K562 (cell line): ENCODE results near the gene LRGUK. TPM values are rescaled to one million over a fixed set of nuclear protein-coding genes. Genes with fewer than 3 reads are reported as not detected.
A peak's percentile ranks its signal among the peaks of the same experiment; 100 is the strongest.

ENCODE experiments used
- ATAC-seq: fragments of 200-7000 bp; cut with Tn5 transposase; 3 replicates; pipeline ENCODE4 v1.9.1; 2020; ENCODE audit warnings: moderate library complexity
- BruUV-seq: library from RNA; stranded (reverse); fragments of 400-500 nt; replicated peaks from 2 replicates; lab custom pipeline; 2021; lab: Mats Ljungman, UMichigan
- CTCF ChIA-PET: fragments of 300-600 bp; formaldehyde crosslinking; extraction: SDS; loops from one replicate; lab custom pipeline; 2021; ENCODE audit warnings: low intra/inter-chr PET ratio; lab: Yijun Ruan, JAX
- POLR2A ChIA-PET: fragments of 300-600, 350-650 bp; sonication (Branson Sonifier 250); formaldehyde crosslinking; extraction: SDS; loops from one replicate; lab custom pipeline; 2021; ENCODE audit warnings: antibody characterized with exemption, inconsistent platforms; lab: Yijun Ruan, JAX
- DNase-seq, 4 experiments: peaks; one replicate each; pipeline versions ENCODE4 v3.0.0 to v3.0.0-alpha.2; 2011 to 2018; ENCODE audit warnings: low spot score in 3 of 4, mixed read lengths in 3 of 4; ENCODE audit errors: extremely low read depth in 1 of 4
- FAIRE-seq: peaks from 2 replicates; lab custom pipeline; 2011; peaks lifted over from hg19 to GRCh38; lab: Jason Lieb, UNC
- H2AFZ ChIP-seq: 2 replicates; pipeline ENCODE4 v1.6.0; 2011; ENCODE audit warnings: low read depth, low read length, control low read depth, inconsistent platforms
- H3K27ac ChIP-seq: fragments of 200-600 bp; 3 replicates; pipeline ENCODE4 v1.8.0; 2011; ENCODE audit warnings: low read depth, mild to moderate bottlenecking, control low read depth, inconsistent platforms, low read length, moderate library complexity, mixed read lengths; ENCODE audit errors: extremely low read depth
- H3K27me3 ChIP-seq, 2 experiments: fragments of 300-600 bp in 1 of 2; 2 replicates in 1 of 2; 3 replicates in 1 of 2; pipeline versions ENCODE4 v1.6.0 to v1.8.0; 2011; ENCODE audit warnings: inconsistent platforms in 2 of 2, low read length in 2 of 2, mild to moderate bottlenecking in 1 of 2, mixed read lengths in 1 of 2, moderate library complexity in 1 of 2; ENCODE audit not compliant: control insufficient read depth in 2 of 2, insufficient read depth in 2 of 2
- H3K36me3 ChIP-seq: fragments of 300-600 bp; 3 replicates; pipeline ENCODE4 v1.8.0; 2011; ENCODE audit warnings: mild to moderate bottlenecking, low read length, inconsistent platforms; ENCODE audit not compliant: control insufficient read depth, insufficient read depth
- H3K4me1 ChIP-seq, 2 experiments: fragments of 200-600 bp in 1 of 2; replicated peaks in 1 of 2; 2 replicates in 1 of 2; 3 replicates in 1 of 2; pipeline versions ENCODE4 v1.5.1 to v1.8.0; 2011; ENCODE audit warnings: inconsistent platforms in 2 of 2, low read length in 2 of 2, mild to moderate bottlenecking in 1 of 2, mixed read lengths in 1 of 2, moderate library complexity in 1 of 2; ENCODE audit not compliant: control insufficient read depth in 2 of 2, insufficient read depth in 2 of 2
- H3K4me2 ChIP-seq: 2 replicates; pipeline ENCODE4 v1.6.1; 2011; ENCODE audit warnings: low read length, control low read depth, inconsistent platforms, mixed read lengths; ENCODE audit not compliant: insufficient read depth
- H3K4me3 ChIP-seq: fragments of 200-600 bp; sonication (generic), shearing (Covaris generic); 2 replicates; pipeline ENCODE4 v1.5.1; 2016; ENCODE audit warnings: control low read depth, inconsistent platforms
- H3K79me2 ChIP-seq: fragments of 200-600 bp; 3 replicates; pipeline ENCODE4 v1.8.0; 2011; ENCODE audit warnings: low read length, inconsistent platforms; ENCODE audit not compliant: control insufficient read depth, insufficient read depth
- H3K9ac ChIP-seq, 2 experiments: 2 replicates each; pipeline versions ENCODE4 v1.6.0 to v1.6.1; 2011; ENCODE audit warnings: low read depth in 2 of 2, low read length in 2 of 2, control low read depth in 1 of 2, inconsistent platforms in 1 of 2, mild to moderate bottlenecking in 1 of 2, mixed read lengths in 1 of 2; ENCODE audit not compliant: insufficient read depth in 1 of 2
- H3K9me1 ChIP-seq: one replicate; pipeline ENCODE4 v1.6.0; 2011; ENCODE audit warnings: inconsistent platforms, mild to moderate bottlenecking, low read length, moderate library complexity; ENCODE audit not compliant: control insufficient read depth, insufficient read depth
- H3K9me3 ChIP-seq: replicated peaks from 2 replicates; pipeline ENCODE4 v1.5.1; 2011; ENCODE audit warnings: low read depth, low read length, inconsistent platforms; ENCODE audit not compliant: control insufficient read depth, insufficient read depth
- H4K20me1 ChIP-seq: replicated peaks from 2 replicates; pipeline ENCODE4 v1.6.1; 2011; ENCODE audit warnings: low read length, inconsistent platforms, mixed read lengths; ENCODE audit not compliant: control insufficient read depth, insufficient read depth
- CC2D1A ChIP-seq: fragments of 450-650 bp; IDR thresholded peaks from 2 replicates; pipeline ENCODE4 v1.6.1; 2017; ENCODE audit warnings: mild to moderate bottlenecking
- CHD1 ChIP-seq: fragments of 200-600 bp; sonication (generic); IDR thresholded peaks from one replicate; pipeline ENCODE4 v1.6.1; 2012; ENCODE audit warnings: mild to moderate bottlenecking, moderate library complexity, low read length, inconsistent platforms
- COPS2 ChIP-seq: fragments of 450-650 bp; conservative IDR thresholded peaks from 2 replicates; pipeline ENCODE4 v1.6.1; 2016; ENCODE audit warnings: mild to moderate bottlenecking, moderate library complexity
- CXXC5 ChIP-seq: fragments of 250-450 bp; sonication (Bioruptor Pico); IDR thresholded peaks from 2 replicates; pipeline ENCODE4 v1.8.0; 2022; ENCODE audit warnings: inconsistent platforms, mild to moderate bottlenecking, moderate library complexity
- EGR1 ChIP-seq: fragments of 450-650 bp; conservative IDR thresholded peaks from 2 replicates; pipeline ENCODE4 v1.6.1; 2017; ENCODE audit warnings: mild to moderate bottlenecking
- ELF2 ChIP-seq: fragments of 250-450 bp; sonication (Bioruptor Pico); IDR thresholded peaks from 2 replicates; pipeline ENCODE4 v1.5.0; 2021; ENCODE audit warnings: mild to moderate bottlenecking
- FOXJ3 ChIP-seq: sonication (generic); formaldehyde crosslinking; IDR thresholded peaks from 2 replicates; pipeline ENCODE4 v1.4.0; 2020; ENCODE audit warnings: mild to moderate bottlenecking, missing genetic modification reagents
- MAFK ChIP-seq: IDR thresholded peaks from 2 replicates; pipeline ENCODE4 v1.6.1; 2011; ENCODE audit warnings: low read length, improper control_type of control experiment
- NCOA4 ChIP-seq: fragments of 450-650 bp; IDR thresholded peaks from 2 replicates; pipeline ENCODE4 v1.6.1; 2018; ENCODE audit warnings: mild to moderate bottlenecking; ENCODE audit not compliant: partially characterized antibody
- NFRKB ChIP-seq: fragments of 450-650 bp; IDR thresholded peaks from 2 replicates; pipeline ENCODE4 v1.6.1; 2016; ENCODE audit warnings: low read depth
- PML ChIP-seq: IDR thresholded peaks from 2 replicates; pipeline ENCODE4 v1.6.1; 2012; ENCODE audit warnings: low read length, inconsistent platforms
- SMAD2 ChIP-seq: fragments of 150-350 bp; IDR thresholded peaks from 2 replicates; pipeline ENCODE4 v1.6.1; 2014; ENCODE audit warnings: low read depth, mild to moderate bottlenecking, low read length
- TAF1 ChIP-seq: IDR thresholded peaks from 2 replicates; pipeline ENCODE4 v1.6.1; 2011; ENCODE audit warnings: mild to moderate bottlenecking, low read length, moderate library complexity; ENCODE audit not compliant: insufficient read depth, control insufficient read depth, severe bottlenecking; ENCODE audit errors: extremely low read depth
- THRAP3 ChIP-seq: fragments of 450-650 bp; IDR thresholded peaks from 2 replicates; pipeline ENCODE4 v1.6.1; 2016; ENCODE audit warnings: mild to moderate bottlenecking, inconsistent platforms, borderline replicate concordance
- TRIM24 ChIP-seq, 2 experiments: fragments of 450-650 bp; IDR thresholded peaks; 2 replicates each; pipeline ENCODE4 v1.6.1; 2016
- ZNF445 ChIP-seq: fragments of 250-450 bp; sonication (Bioruptor Pico); IDR thresholded peaks from 2 replicates; pipeline ENCODE4 v1.4.0; 2020; ENCODE audit warnings: low read depth, mild to moderate bottlenecking, moderate library complexity
- WGBS: fragments of 100-300 bp; shearing (Covaris generic); methylation state at CpG from one replicate; pipeline ENCODE4 v1.1.6; 2016; ENCODE audit warnings: low coverage, mixed read lengths; ENCODE audit not compliant: insufficient coverage; ENCODE audit errors: missing lambda C conversion rate; 5-methylcytosine and 5-hydroxymethylcytosine counted together
- in situ Hi-C: fragments of 300-500 bp; cut with MboI; formaldehyde crosslinking; loops from 4 replicates; pipeline ENCODE4 v1.15.0; 2018; ENCODE audit warnings: inconsistent platforms, mixed read lengths
- intact Hi-C: fragments of 100-400 bp; cut with micrococcal nuclease; formaldehyde crosslinking; loops from 2 replicates; pipeline ENCODE4 v1.14.2; 2022
- polyA plus RNA-seq, 8 experiments: library from polyadenylated mRNA; depleted of rRNA in 4 of 8; stranded (reverse) in 5 of 8; unstranded in 3 of 8; fragments of >200 nt; fragmentation: Nextera tagmentation in 2 of 8; fragmentation: Illumina TruSeq in 1 of 8; extraction: Ambion mirVana in 2 of 8; extraction: Trizol in 1 of 8; gene quantifications; 2 replicates each; pipeline versions ENCODE4 v1.2.1 to v1.2.3, GENCODE V29; 2011 to 2014; ENCODE audit warnings: inconsistent platforms in 1 of 8, missing spikeins in 1 of 8
- total RNA-seq, 7 experiments: library from RNA; depleted of rRNA in 6 of 7; stranded (reverse); fragments of >200 nt in 6 of 7; fragmentation: Illumina TruSeq in 2 of 7; extraction: Trizol in 2 of 7; gene quantifications; 2 replicates each; pipeline versions ENCODE4 v1.2.1 to v1.2.3, GENCODE V29; 2011 to 2021; ENCODE audit warnings: low replicate concordance in 1 of 7
- TF ChIP-seq, protein P1 (sequence below): fragments of 250-450 bp; sonication (Bioruptor Pico); IDR thresholded peaks from 2 replicates; pipeline ENCODE4 v1.8.0; 2021; ENCODE audit warnings: mild to moderate bottlenecking, moderate library complexity
- TF ChIP-seq, protein P2 (sequence below): fragments of 450-650 bp; formaldehyde crosslinking; IDR thresholded peaks from 2 replicates; pipeline ENCODE4 v1.4.0; 2020; ENCODE audit warnings: mild to moderate bottlenecking
- TF ChIP-seq, protein P3 (sequence below): fragments of 250-450 bp; sonication (Bioruptor Pico); IDR thresholded peaks from 2 replicates; pipeline ENCODE4 v1.9.0; 2021; ENCODE audit warnings: mild to moderate bottlenecking, inconsistent platforms
- TF ChIP-seq, protein P4 (sequence below): fragments of 250-450 bp; sonication (Bioruptor Pico); IDR thresholded peaks from 2 replicates; pipeline ENCODE4 v1.8.0; 2022; ENCODE audit warnings: inconsistent platforms, mild to moderate bottlenecking, moderate library complexity, borderline replicate concordance

LRGUK gene
- total and polyA plus RNA-seq, 9 of the 15 experiments (the other 6 are each of a cell fraction or from before 2014, with no cell fraction given), result 0.04 to 0.33 (median 0.18) TPM

DNA sequence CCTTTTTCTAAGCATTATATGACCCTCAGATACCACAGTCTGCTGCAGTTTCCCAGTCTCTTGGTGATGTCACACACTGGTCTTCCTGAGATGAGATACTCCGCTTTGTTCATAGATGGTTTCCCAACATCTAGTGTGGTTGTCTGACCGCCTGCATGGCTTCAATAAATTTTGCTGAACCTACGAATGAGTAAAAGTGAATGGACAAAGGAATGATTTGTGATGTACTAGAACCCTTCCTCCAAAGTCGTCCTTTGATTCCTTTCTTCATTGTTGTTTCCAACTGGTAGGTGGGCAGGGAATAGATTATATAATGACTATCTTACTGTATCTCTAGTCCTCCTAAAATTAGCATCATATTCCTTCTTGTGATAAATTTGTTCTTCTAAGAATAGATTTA, 107.1 kb downstream of the LRGUK start:
- Histone ChIP-seq H3K9me3 (no peaks in the 10 kb centered on the region), H3K9ac (no peak overlapping the region), H3K27ac (no peak overlapping the region), H4K20me1 (no peaks in the 10 kb centered on the region), H3K79me2 (no peaks in the 10 kb centered on the region), H3K4me1 (no peaks in the 10 kb centered on the region), H2AFZ (0 out of 2 replicates have a peak overlapping the region, but pooled peaks have one; percentile 27), H3K9me1 (no peaks in the 10 kb centered on the region), H3K27me3 (no peaks in the 10 kb centered on the region), H3K4me3 (no peak overlapping the region), H3K36me3 (no peaks in the 10 kb centered on the region)
- intact Hi-C loops, result no loop called here
- 8% methylated on average over 4 of the region's 4 CpGs for WGBS
- DNase-seq (no peak), ATAC-seq (no peak)
- no TSS peak for BruUV-seq
- CTCF ChIA-PET, result no interaction called here
- POLR2A ChIA-PET, result no interaction called here
- in situ Hi-C loops, result no loop called here
- TF ChIP-seq, protein P1, sequence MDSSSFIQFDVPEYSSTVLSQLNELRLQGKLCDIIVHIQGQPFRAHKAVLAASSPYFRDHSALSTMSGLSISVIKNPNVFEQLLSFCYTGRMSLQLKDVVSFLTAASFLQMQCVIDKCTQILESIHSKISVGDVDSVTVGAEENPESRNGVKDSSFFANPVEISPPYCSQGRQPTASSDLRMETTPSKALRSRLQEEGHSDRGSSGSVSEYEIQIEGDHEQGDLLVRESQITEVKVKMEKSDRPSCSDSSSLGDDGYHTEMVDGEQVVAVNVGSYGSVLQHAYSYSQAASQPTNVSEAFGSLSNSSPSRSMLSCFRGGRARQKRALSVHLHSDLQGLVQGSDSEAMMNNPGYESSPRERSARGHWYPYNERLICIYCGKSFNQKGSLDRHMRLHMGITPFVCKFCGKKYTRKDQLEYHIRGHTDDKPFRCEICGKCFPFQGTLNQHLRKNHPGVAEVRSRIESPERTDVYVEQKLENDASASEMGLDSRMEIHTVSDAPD, result no peak
- TF ChIP-seq EGR1 (no peak), CHD1 (no peak), SMAD2 (no peak), NFRKB (no peak), CC2D1A (no peak), FOXJ3 (CRISPR knock-in tag) (no peak), ZNF445 (CRISPR knock-in tag) (no peak), NCOA4 (no peak), TAF1 (no peak), PML (no peak), CXXC5 (CRISPR knock-in tag) (no peak), COPS2 (no peak), THRAP3 (no peak), MAFK (no peak), TRIM24 (IDR thresholded peaks at IDR 0.05) (no peak), ELF2 (CRISPR knock-in tag) (no peak)
- TF ChIP-seq, protein P2, sequence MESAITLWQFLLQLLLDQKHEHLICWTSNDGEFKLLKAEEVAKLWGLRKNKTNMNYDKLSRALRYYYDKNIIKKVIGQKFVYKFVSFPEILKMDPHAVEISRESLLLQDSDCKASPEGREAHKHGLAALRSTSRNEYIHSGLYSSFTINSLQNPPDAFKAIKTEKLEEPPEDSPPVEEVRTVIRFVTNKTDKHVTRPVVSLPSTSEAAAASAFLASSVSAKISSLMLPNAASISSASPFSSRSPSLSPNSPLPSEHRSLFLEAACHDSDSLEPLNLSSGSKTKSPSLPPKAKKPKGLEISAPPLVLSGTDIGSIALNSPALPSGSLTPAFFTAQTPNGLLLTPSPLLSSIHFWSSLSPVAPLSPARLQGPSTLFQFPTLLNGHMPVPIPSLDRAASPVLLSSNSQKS (CRISPR knock-in tag), result no peak
- TF ChIP-seq, protein P3, sequence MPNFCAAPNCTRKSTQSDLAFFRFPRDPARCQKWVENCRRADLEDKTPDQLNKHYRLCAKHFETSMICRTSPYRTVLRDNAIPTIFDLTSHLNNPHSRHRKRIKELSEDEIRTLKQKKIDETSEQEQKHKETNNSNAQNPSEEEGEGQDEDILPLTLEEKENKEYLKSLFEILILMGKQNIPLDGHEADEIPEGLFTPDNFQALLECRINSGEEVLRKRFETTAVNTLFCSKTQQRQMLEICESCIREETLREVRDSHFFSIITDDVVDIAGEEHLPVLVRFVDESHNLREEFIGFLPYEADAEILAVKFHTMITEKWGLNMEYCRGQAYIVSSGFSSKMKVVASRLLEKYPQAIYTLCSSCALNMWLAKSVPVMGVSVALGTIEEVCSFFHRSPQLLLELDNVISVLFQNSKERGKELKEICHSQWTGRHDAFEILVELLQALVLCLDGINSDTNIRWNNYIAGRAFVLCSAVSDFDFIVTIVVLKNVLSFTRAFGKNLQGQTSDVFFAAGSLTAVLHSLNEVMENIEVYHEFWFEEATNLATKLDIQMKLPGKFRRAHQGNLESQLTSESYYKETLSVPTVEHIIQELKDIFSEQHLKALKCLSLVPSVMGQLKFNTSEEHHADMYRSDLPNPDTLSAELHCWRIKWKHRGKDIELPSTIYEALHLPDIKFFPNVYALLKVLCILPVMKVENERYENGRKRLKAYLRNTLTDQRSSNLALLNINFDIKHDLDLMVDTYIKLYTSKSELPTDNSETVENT (CRISPR knock-in tag), result no peak
- TF ChIP-seq, protein P4, sequence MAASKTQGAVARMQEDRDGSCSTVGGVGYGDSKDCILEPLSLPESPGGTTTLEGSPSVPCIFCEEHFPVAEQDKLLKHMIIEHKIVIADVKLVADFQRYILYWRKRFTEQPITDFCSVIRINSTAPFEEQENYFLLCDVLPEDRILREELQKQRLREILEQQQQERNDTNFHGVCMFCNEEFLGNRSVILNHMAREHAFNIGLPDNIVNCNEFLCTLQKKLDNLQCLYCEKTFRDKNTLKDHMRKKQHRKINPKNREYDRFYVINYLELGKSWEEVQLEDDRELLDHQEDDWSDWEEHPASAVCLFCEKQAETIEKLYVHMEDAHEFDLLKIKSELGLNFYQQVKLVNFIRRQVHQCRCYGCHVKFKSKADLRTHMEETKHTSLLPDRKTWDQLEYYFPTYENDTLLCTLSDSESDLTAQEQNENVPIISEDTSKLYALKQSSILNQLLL (CRISPR knock-in tag), result no peak
- TF ChIP-seq, all 486 proteins: peak for 0
- FAIRE-seq, result no peak
- no peak overlapping the region for H3K4me2 ChIP-seq
